ENCODE measurements around the gene LSR. TPM values are rescaled to one million over a fixed set of nuclear protein-coding genes. Genes with fewer than 3 reads are reported as not detected.

The LSR gene
- total RNA-seq, 1 experiment from 2014 or later: 211 TPM

DNA sequence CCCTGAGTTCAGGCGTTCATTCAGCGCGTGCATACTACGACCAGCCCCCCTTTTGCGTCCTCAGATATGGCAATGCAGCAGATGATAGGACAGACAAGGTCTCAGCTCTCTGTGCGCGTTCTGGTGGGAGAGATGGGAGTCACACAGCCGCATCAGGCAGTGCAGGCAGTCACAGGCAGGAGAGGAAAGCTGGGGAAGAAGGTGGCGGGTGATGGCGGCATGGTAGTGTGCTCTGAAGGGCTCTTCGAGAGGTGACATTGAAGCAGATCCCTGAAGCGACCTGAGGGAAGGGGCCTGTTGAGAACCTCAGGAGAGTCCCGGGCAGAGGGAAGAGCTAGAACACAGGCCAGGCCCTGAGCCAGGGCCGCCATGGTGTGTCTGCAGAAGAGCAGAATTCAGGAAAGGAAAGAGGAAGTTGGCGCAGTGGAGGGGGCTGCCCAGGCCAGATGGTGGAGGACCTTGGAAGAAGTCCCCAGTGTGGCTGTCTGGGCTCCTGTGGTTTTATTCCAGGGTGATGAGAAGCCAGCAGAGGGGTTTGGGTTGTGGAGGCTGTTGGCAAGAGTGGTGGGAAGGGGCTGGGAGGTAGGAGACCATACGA is 23.4 kb downstream of the LSR start (continued):
- no peak for TF ChIP-seq SRF (IDR thresholded peaks at IDR 0.05; ENCODE audit: low read depth)
- TF ChIP-seq, protein P1, sequence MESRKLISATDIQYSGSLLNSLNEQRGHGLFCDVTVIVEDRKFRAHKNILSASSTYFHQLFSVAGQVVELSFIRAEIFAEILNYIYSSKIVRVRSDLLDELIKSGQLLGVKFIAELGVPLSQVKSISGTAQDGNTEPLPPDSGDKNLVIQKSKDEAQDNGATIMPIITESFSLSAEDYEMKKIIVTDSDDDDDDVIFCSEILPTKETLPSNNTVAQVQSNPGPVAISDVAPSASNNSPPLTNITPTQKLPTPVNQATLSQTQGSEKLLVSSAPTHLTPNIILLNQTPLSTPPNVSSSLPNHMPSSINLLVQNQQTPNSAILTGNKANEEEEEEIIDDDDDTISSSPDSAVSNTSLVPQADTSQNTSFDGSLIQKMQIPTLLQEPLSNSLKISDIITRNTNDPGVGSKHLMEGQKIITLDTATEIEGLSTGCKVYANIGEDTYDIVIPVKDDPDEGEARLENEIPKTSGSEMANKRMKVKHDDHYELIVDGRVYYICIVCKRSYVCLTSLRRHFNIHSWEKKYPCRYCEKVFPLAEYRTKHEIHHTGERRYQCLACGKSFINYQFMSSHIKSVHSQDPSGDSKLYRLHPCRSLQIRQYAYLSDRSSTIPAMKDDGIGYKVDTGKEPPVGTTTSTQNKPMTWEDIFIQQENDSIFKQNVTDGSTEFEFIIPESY (IDR thresholded peaks at IDR 0.05; ENCODE audit: extremely low read depth, insufficient replicate concordance, low read length): no peak
- TF ChIP-seq, protein P2, sequence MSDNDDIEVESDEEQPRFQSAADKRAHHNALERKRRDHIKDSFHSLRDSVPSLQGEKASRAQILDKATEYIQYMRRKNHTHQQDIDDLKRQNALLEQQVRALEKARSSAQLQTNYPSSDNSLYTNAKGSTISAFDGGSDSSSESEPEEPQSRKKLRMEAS (IDR thresholded peaks at IDR 0.05): no peak
- TF ChIP-seq EZH2phosphoT487 (IDR thresholded peaks at IDR 0.05; ENCODE audit: borderline replicate concordance): no peak
- TF ChIP-seq POLR2A (IDR thresholded peaks at IDR 0.05; ENCODE audit: borderline replicate concordance, extremely low read depth, insufficient read depth, insufficient read length): no peak
- TF ChIP-seq CBX3 (IDR thresholded peaks at IDR 0.05; ENCODE audit: low read depth): no peak
- no peak for TF ChIP-seq JUND (IDR thresholded peaks at IDR 0.05)
- TF ChIP-seq CEBPB (IDR thresholded peaks at IDR 0.05; ENCODE audit: low read depth): no peak
- no peak for TF ChIP-seq SIN3A (IDR thresholded peaks at IDR 0.05; ENCODE audit: low read depth)
- TF ChIP-seq SP1 (IDR thresholded peaks at IDR 0.05; ENCODE audit: low read depth): no peak

DNA sequence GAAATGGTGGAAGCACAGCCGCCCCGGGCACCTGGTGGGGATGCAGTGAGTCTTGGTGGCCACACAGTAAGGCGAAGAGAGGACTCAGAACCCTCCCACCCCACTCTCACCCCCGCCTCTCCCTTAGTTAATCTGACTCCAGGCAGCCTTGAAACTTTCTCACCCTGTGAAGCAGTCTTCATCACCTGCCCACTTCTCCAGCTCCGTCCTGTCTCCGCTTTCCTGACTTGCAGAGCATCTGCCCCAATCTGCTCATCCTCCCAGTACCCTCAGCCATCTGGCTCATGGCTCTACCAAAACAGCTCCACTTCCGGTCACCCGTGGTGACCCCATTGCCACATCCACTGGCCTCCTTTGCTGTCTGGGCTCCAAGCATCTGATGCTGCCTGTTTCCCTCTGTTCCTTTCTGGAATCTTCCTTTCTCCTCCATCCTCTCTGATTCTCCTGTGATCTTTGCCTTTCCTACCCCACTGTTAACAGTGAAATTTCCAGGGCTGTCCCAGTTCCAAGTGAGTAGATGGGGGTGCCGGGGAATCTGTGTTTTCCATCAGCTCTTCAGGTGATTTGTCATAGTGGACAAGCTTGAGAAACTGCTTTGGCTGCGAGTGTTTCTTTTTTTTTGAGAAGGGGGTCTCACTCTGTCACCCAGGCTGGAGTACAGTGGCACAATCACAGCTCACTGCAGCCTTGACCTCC is 24.3 kb downstream of the LSR start:
- no peak for DNase-seq (ENCODE audit: low read depth, low spot score)
- no peaks in the 10 kb centered on the region for H3K9me2 ChIP-seq (ENCODE audit: insufficient read depth)
- peaks cover 14% of the 10 kb centered on the region in 2 experiments; a peak in 3 of 4 replicates for H3K36me3 ChIP-seq (ENCODE audit: control insufficient read depth in 1 of 2, insufficient read depth in 2 of 2, low read length in 2 of 2)
- intact Hi-C loops (cut with micrococcal nuclease): no loop called here
- H3K4me3 ChIP-seq (replicated peaks in 1 of 2; ENCODE audit: low read depth in 1 of 2, low read length in 2 of 2): no peak overlapping the region
- ChIA-PET CTCF (no interaction called here), POLR2A (no interaction called here), RAD21 (ENCODE audit: low non-redundant PET in 1 of 2, low total read pairs in 2 of 2, uncharacterized antibody in 2 of 2, unreplicated experiment in 2 of 2) (no interaction called here)
- no peak overlapping the region for H3K4me2 ChIP-seq (ENCODE audit: low read length)
- no peaks in the 10 kb centered on the region for H3K9me3 ChIP-seq (ENCODE audit: control insufficient read depth in 1 of 2, insufficient read depth in 1 of 2, low read depth in 1 of 2, low read length in 2 of 2)
- TF ChIP-seq EZH2phosphoT487 (IDR thresholded peaks at IDR 0.05; ENCODE audit: borderline replicate concordance): no peak
- TF ChIP-seq CBX3 (IDR thresholded peaks at IDR 0.05; ENCODE audit: low read depth): no peak
- no peak for TF ChIP-seq ZFX (IDR thresholded peaks at IDR 0.05)
- no peak for TF ChIP-seq SIN3A (IDR thresholded peaks at IDR 0.05; ENCODE audit: low read depth)
- TF ChIP-seq EGR1 (IDR thresholded peaks at IDR 0.05; ENCODE audit: low read depth): no peak
- no peak for TF ChIP-seq SRF (IDR thresholded peaks at IDR 0.05; ENCODE audit: low read depth)
- TF ChIP-seq POLR2A (IDR thresholded peaks at IDR 0.05; ENCODE audit: borderline replicate concordance, extremely low read depth, insufficient read depth, insufficient read length): no peak
- TF ChIP-seq POLR2AphosphoS5 (IDR thresholded peaks at IDR 0.05; ENCODE audit: low read depth, low read length): no peak
- TF ChIP-seq, protein P3, sequence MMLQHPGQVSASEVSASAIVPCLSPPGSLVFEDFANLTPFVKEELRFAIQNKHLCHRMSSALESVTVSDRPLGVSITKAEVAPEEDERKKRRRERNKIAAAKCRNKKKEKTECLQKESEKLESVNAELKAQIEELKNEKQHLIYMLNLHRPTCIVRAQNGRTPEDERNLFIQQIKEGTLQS (IDR thresholded peaks at IDR 0.05): no peak
- TF ChIP-seq, protein P1 (IDR thresholded peaks at IDR 0.05; ENCODE audit: extremely low read depth, insufficient replicate concordance, low read length): no peak
- no peak for TF ChIP-seq EZH2 (IDR thresholded peaks at IDR 0.05)
- no peak for TF ChIP-seq RAD21 (IDR thresholded peaks at IDR 0.05; ENCODE audit: low read depth)
- TF ChIP-seq ELF1 (IDR thresholded peaks at IDR 0.05; ENCODE audit: borderline replicate concordance, low read depth): no peak
- TF ChIP-seq CEBPB (IDR thresholded peaks at IDR 0.05; ENCODE audit: low read depth): no peak
- no peaks in the 10 kb centered on the region for H4K20me1 ChIP-seq (ENCODE audit: insufficient read depth)
- H3K4me1 ChIP-seq (ENCODE audit: control insufficient read depth in 1 of 2, insufficient read depth in 2 of 2, low read length in 2 of 2): peaks cover 3 to 9% of the 10 kb centered on the region in 2 experiments; a peak in 3 of 4 replicates
- no peaks in the 10 kb centered on the region for H3K27me3 ChIP-seq (ENCODE audit: insufficient read depth, low read length)
- H3K27ac ChIP-seq (ENCODE audit: low read depth, low read length): no peak overlapping the region
- ATAC-seq: no peak
- no peak overlapping the region for H2AFZ ChIP-seq (ENCODE audit: low read depth, low read length, poor library complexity, severe bottlenecking)
- no TSS peak for BruUV-seq (replicated peaks)
- peaks cover 5% of the 10 kb centered on the region; the same call in 1 of the 2 replicates for H3K79me2 ChIP-seq (ENCODE audit: insufficient read depth, low read length)
- no peak overlapping the region for H3K9ac ChIP-seq (ENCODE audit: low read length)
